NOMO-1 treated with DMSO at 0.1 percent for 48 hours (cell line): ENCODE data around the gene DCAF4.
"Not testable (repeated sequence)": the region's sequence is repeated elsewhere in the genome, so short reads cannot be mapped to it uniquely, and the experiment has no call there.

Experiments
- DNase-seq: peaks from one replicate; lab custom pipeline; 2025; ENCODE audit not compliant: unreplicated experiment; lab: John Stamatoyannopoulos, UW

The DCAF4 gene

GRCh38 chr14:72929316-72930080 lies 3.2 kb downstream of the DCAF4 start:
- DNase-seq = no peak

GRCh38 chr14:72932893-72933292 lies 6.6 kb downstream of the DCAF4 start:
- no peak for DNase-seq

- DNase-seq = no peak
Observed at GRCh38 chr14:72939630-72940029, 13.4 kb downstream of the DCAF4 start.

GRCh38 chr14:72941286-72941985 lies 15.2 kb downstream of the DCAF4 start:
- DNase-seq = no peak

GRCh38 chr14:72942934-72943333 lies 16.7 kb downstream of the DCAF4 start:
- DNase-seq = no peak

GRCh38 chr14:72943876-72944430 lies 17.7 kb downstream of the DCAF4 start:
- no peak for DNase-seq

GRCh38 chr14:72945356-72946027 lies 19.2 kb downstream of the DCAF4 start:
- DNase-seq = peak; percentile 11

- DNase-seq = no peak
Observed at GRCh38 chr14:72946491-72946890, 20.2 kb downstream of the DCAF4 start.

GRCh38 chr14:72947366-72948160 lies 21.3 kb downstream of the DCAF4 start:
- no peak for DNase-seq

GRCh38 chr14:72948481-72949138 lies 22.3 kb downstream of the DCAF4 start:
- peak; percentile 21 for DNase-seq

GRCh38 chr14:72952171-72952570 lies 25.9 kb downstream of the DCAF4 start:
- DNase-seq = no peak

- DNase-seq = not testable (repeated sequence)
Observed at GRCh38 chr14:72956741-72957140, 30.5 kb downstream of the DCAF4 start.

- DNase-seq = no peak
Observed at GRCh38 chr14:72957213-72957612, 30.9 kb downstream of the DCAF4 start.

GRCh38 chr14:72958548-72958947 lies 32.3 kb downstream of the DCAF4 start:
- DNase-seq = no peak

GRCh38 chr14:72961016-72961415 lies 34.8 kb downstream of the DCAF4 start:
- DNase-seq = not testable (repeated sequence)

- DNase-seq = no peak
Observed at GRCh38 chr14:72961579-72962335, 35.5 kb downstream of the DCAF4 start.

- DNase-seq = not testable (repeated sequence)
Observed at GRCh38 chr14:72962336-72962754, 36.1 kb downstream of the DCAF4 start.

GRCh38 chr14:72962829-72963312 lies 36.6 kb downstream of the DCAF4 start:
- DNase-seq = no peak

- no peak for DNase-seq
Observed at GRCh38 chr14:72965249-72965648, 39.0 kb downstream of the DCAF4 start.
